Stimulated activated CD8-positive, alpha-beta memory T cell treated with anti-CD3 and anti-CD28 coated beads, Interleukin-4, amount 100 ng/mL, for 4 hours (primary cell): Measurements from ENCODE around the gene SCIN.
"Not testable (repeated sequence)": the region's sequence is repeated elsewhere in the genome, so short reads cannot be mapped to it uniquely, and the experiment has no call there.

ENCODE experiments used
- DNase-seq, 2 donors: peaks; one replicate each; pipeline ENCODE4 v3.0.0-alpha.2; 2020; ENCODE audit warnings: low read depth in 2 of 2, low spot score in 1 of 2

Gene SCIN

DNA sequence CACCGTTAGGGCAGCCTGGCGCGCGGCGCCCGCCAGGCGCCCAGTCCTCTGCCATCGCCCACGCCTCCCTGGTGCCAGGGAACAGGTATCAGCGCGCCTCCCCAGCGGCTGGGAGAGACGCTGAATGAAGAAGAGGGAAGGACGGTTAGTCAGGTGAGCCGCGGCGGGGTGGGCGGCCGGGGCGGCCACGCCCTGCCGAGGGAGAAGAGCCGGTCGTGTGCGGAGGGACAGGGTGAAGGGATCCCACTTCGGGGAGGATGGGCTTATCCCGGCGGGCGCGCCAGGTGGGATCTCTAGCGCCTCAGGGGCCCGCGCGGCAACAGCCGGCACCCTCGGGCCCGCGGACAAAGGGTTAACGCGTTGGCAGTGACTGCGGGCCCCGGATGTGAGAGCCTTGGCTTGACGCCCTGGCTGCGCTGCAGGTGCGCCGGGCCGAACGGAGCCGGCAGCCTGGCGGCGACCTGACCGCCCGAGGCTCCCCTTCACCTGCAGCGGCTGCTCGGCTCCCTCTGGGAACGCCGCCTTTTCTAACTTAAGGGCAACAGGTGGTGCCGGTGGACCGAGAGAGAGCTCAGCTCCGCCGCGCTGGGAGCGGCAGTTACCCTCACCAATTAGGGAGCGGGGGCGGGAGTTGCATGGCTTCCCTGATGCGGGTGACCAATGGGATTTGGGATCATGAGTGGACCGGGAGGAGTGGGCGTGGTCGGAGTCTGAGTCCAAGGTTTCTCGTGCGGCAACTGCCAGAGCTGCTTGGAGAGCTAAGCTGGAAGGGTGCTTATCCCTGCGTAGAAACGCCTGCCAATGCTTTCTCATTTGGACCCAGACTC lies 116.6 kb downstream of the SCIN start, which contains the start of gene ARL4A:
Gene ARL4A (plus strand): TSS at position 743 of the 827 bp plus-strand sequence. CDS start 622 bp downstream, outside the sequence.
- DNase-seq = peak; percentile 61 to 82

DNA sequence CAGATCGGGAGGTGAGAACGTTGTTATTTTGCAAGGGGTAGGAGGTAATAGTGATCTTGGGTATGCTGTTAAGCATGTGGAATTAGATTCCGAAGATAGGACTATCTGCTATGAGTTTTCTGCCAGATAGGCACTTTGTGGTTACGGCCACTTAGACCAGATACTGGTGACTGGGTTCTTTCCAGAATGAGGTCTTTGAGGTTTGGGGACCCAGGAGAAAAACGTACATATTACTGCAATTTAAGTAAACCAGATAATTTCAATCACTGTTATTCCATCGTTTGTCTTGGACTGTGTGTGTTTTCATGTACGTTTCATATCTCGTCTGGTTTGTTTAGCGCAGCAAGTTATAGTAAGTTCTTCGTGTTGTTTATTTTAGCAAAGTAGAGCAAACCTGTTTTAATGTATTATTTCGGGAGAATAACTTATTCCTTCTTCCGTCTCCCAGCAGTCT lies 117.2 kb downstream of the SCIN start:
- DNase-seq = no peak

DNA sequence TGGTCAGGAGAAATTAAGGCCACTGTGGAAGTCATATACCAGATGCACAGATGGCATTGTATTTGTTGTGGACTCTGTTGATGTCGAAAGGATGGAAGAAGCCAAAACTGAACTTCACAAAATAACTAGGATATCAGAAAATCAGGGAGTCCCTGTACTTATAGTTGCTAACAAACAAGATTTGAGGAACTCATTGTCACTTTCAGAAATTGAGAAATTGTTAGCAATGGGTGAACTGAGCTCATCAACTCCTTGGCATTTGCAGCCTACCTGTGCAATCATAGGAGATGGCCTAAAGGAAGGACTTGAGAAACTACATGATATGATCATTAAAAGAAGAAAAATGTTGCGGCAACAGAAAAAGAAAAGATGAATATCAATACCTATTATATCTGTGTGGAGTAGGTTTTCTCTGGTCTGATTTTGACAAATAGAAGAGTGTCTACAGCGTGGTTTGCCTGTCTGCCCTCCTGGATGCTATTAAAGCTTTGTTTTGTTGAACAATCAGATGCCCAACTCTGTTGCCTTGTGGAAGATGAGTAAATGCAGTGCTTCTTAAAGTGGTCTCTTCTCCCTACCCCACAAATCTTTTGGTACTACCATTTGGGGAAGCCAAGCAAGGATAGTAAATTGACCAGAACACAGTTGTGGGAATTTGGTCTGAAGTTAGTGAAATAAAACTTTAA lies 118.1 kb downstream of the SCIN start:
- not testable (repeated sequence) for DNase-seq

- DNase-seq = no peak
These were observed 118.9 kb downstream of the SCIN start for GRCh38 chr7:12689451-12689850.

DNA sequence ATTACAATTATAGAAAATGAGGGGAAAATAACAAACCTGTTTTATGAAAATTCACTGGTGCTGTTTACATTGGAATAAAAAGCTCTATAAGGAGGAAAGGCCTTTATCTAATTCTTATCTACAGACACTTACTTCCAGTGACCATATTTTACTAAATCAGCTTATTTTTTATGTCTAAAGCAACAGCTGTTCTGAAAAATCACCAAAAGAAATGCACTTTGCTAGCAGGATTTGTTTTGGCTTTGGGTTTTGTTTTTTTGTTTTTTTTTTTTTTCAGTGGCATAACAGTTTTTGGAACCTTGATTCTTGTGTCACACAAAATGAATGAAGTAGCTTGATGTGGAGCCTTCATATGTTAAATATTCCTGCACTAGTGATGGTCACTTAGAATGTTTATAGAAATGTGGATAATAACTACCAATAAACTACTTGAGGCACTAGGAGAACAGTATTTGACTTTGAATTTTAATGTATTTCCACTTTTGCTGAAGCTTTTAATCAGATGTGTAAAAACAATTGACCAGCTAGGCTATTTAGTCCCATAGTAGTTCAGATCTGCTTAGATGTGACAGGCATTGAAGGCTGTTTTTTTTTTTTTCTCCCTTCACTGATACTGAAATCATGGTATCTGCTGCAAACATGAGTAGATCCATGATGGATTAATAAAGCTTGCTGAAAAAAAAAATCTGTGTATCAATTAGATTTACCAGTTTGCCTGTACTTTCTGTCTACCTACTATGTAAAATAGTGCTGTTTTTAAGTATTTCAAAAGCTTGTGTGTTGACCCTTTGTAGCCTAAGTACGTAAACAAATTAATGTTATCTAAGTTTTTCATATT lies 119.7 kb downstream of the SCIN start:
- DNase-seq = no peak

DNA sequence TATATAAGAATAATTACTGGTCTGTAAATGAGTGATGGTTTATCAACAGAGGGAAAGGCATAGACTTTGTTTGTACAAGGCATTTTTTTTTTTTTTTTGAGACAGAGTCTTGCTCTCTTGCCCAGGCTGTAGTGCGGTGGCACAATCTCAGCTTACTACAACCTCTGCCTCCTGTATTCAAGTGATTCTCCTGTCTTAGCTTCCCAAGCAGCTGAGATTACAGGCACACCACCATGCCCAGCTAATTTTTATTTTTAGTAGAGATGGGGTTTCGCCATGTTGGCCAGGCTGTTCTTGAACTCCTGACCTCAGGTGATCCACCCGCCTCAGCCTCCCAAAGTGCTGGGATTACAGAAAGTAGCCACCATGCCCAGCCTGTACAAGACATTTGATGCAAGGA lies 120.9 kb downstream of the SCIN start:
- not testable (repeated sequence) for DNase-seq

DNA sequence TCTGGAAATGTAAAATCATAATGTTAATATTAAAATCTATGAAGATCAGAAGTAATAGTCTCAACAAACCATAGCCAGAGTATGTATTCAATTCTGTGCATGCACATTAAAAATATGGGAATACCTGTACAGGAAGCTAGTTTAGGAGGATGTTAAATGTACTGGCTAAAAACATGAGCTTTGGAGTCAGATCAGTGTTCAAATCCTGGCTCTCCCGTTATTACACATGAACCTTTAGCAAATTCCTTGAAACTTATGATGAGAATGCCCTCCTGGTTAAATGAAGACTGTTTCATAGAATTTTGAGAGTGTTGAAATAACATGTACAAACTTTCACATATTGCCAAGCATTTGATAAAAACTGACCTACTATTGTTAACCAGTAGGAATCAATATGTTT lies 121.5 kb downstream of the SCIN start:
- no peak for DNase-seq

DNA sequence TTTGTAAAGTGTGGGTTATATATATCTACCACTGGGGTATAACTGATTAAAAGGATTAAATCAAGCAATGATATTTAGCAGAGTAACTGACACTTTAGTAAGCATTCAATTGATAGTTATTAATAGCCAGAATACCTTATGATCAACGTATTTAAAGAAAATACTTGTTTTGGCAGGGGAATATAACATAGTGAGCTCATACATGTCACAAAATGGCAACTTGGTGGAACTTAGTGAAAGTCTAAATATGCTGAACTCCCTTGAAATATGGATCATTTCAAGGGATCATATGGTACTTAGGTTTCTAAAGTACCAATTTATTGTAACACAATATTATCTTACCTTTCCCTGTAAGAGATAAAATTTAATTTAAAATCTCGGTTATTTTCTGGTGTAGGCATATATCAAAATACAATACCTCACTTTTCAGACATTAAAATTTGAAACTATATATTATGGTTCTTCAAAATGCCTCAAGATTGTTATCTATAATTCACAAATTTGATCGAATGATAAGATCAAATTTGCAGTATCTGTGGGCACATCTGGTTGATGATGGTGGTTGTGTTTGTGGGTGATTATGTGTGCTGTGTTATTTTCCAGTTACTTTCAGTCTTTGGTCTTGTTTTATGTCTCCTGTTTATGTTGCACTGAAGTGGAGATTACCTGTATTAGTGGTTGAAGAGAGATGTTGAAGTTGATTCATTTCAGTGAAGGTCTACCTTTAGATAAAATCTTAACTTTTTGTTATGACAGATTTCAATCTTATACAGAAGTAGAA lies 122.1 kb downstream of the SCIN start:
- DNase-seq = no peak

DNA sequence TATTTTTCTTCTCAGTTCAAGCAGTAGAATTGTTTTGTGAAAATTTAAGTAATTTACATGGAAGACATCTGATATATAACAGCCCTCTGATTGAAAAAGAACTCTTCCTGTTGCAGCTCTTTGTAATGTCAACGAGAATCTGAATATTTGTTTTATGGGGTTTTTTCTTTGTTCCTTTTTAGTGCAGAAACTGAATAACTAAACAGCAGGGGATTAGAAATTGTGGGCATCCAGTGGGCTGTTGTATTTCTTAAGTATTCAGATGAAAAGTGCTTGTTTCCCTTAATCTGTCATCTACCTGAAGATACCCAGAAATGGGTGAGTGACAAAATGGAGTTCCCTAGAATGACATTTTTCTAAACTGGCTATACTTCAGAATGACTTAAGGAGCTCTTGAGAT lies 124.3 kb downstream of the SCIN start:
- no peak for DNase-seq

GRCh38 chr7:12695965-12696364 lies 125.4 kb downstream of the SCIN start:
- no peak for DNase-seq

- no peak for DNase-seq
These were observed 128.8 kb downstream of the SCIN start for GRCh38 chr7:12699299-12699698.

DNA sequence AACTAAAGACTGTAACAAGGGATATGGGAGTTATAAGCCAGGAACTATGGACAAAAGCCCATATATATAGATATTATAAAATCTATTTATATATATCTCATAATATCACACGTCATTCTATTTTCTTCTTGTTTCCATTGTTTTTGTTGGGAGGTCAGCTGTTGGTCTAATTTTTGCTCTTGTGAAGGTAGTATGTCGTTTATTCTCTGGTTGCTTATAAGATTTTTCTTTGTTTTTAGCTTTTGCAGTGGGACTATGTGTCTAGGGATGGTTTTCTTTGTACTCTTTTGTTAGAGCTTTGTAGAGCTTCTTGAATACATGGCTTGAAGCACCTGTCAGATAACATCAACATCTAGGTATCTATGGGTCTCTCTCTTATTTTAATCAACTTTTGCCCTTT lies 130.9 kb downstream of the SCIN start:
- no peak for DNase-seq

- no peak for DNase-seq
These were observed 133.4 kb downstream of the SCIN start for GRCh38 chr7:12703881-12704280.

GRCh38 chr7:12705878-12706277 lies 135.4 kb downstream of the SCIN start:
- DNase-seq = no peak

DNA sequence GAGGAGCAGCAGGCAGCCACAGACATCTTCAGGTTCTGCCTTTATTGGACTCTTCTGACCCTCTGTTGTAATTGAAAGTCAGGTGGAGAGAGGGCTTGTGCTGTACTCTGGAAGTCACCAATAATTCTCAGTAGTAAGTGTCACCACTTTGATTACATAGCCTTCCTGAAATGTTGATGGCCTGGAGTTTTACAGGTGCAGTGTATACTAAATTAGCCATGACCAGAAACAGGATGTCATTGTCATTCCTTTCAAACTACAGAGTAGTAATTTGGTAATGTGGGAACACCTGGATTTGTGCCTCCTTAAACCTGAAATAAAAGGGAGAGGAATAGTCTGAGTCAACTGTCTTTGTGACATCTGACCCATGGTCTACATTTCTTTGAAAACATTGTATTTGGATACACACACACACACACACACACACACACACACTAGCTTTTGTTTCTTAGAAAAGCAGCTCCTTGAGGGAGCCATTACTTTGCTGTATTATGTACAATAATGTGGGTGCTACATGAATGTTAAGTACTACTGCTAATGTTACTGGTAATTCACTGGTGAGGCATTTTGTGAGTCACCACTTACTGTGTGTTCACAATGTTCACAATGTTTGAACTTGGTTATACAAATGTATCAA lies 136.5 kb downstream of the SCIN start:
- no peak for DNase-seq

GRCh38 chr7:12708314-12708713 lies 137.8 kb downstream of the SCIN start:
- DNase-seq = no peak
